Activated CD4-positive, alpha-beta T cell treated with anti-CD3 and anti-CD28 coated beads, Interleukin-2, amount 50 U/mL, for 24 hours (primary cell): Measurements from ENCODE around the gene SLC25A6.
"Not testable (repeated sequence)": the region's sequence is repeated elsewhere in the genome, so short reads cannot be mapped to it uniquely, and the experiment has no call there.

Experiments
- DNase-seq, 2 donors: peaks; one replicate each; pipeline ENCODE4 v3.0.0-alpha.2; 2020; ENCODE audit warnings: low read depth in 1 of 2, low spot score in 1 of 2

Gene SLC25A6

GRCh38 chrX:1390621-1391369 is 1.1 kb downstream of the SLC25A6 start:
- DNase-seq: no peak

- no peak for DNase-seq
These were observed 2.0 kb downstream of the SLC25A6 start for GRCh38 chrX:1389993-1390285.

GRCh38 chrX:1389181-1389992 is 2.5 kb downstream of the SLC25A6 start:
- no peak for DNase-seq

- no peak for DNase-seq
These were observed 3.3 kb downstream of the SLC25A6 start for GRCh38 chrX:1388651-1389050.

GRCh38 chrX:1387141-1387776 is 4.7 kb downstream of the SLC25A6 start:
- DNase-seq: no peak

GRCh38 chrX:1386338-1387127 is 5.4 kb downstream of the SLC25A6 start:
- no peak for DNase-seq

GRCh38 chrX:1385253-1386223 is 6.4 kb downstream of the SLC25A6 start:
- DNase-seq: no peak

- DNase-seq: no peak
These were observed 7.2 kb downstream of the SLC25A6 start for GRCh38 chrX:1384658-1385252.

GRCh38 chrX:1380672-1381233 is 11.2 kb downstream of the SLC25A6 start:
- DNase-seq: no peak

- DNase-seq: no peak
These were observed 13.6 kb downstream of the SLC25A6 start for GRCh38 chrX:1378306-1378759.

- DNase-seq: no peak
These were observed 23.6 kb downstream of the SLC25A6 start for GRCh38 chrX:1368385-1368698.

GRCh38 chrX:1366363-1366762 is 25.6 kb downstream of the SLC25A6 start:
- DNase-seq: not testable (repeated sequence)

- no peak for DNase-seq
These were observed 30.0 kb downstream of the SLC25A6 start for GRCh38 chrX:1361910-1362309.

GRCh38 chrX:1361275-1361674 is 30.6 kb downstream of the SLC25A6 start:
- DNase-seq: no peak

- no peak for DNase-seq
These were observed 31.7 kb downstream of the SLC25A6 start for GRCh38 chrX:1360171-1360570.

GRCh38 chrX:1359477-1359873 is 32.4 kb downstream of the SLC25A6 start:
- DNase-seq: no peak

GRCh38 chrX:1358793-1359476 is 33.0 kb downstream of the SLC25A6 start:
- no peak for DNase-seq

- no peak for DNase-seq
These were observed 33.9 kb downstream of the SLC25A6 start for GRCh38 chrX:1357993-1358392.
